ENCODE results near the gene ZMIZ1.

Gene ZMIZ1

GRCh38 chr10:79346012-79346340, 277.2 kb downstream of the ZMIZ1 start:
- H3K27ac ChIP-seq (ENCODE audit: low read length): no peak overlapping the region
- no peak overlapping the region for H3K9ac ChIP-seq (ENCODE audit: low read depth, low read length)
- H3K27me3 ChIP-seq (ENCODE audit: insufficient read depth, low read length): no peaks in the 10 kb centered on the region
- peaks cover 25% of the 10 kb centered on the region for H3K36me3 ChIP-seq (ENCODE audit: insufficient read depth, low read depth, low read length)
- no peak overlapping the region for H3K4me3 ChIP-seq (ENCODE audit: low read length)
- peaks cover 9% of the 10 kb centered on the region; the same call in 1 of the 2 replicates for H3K4me1 ChIP-seq (ENCODE audit: insufficient read depth, low read length)
- no peaks in the 10 kb centered on the region for H3K9me3 ChIP-seq (ENCODE audit: insufficient read depth, low read depth, low read length)

- Histone ChIP-seq H3K27ac (ENCODE audit: low read length) (no peak overlapping the region), H3K4me1 (ENCODE audit: insufficient read depth, low read length) (peaks cover 9% of the 10 kb centered on the region; the same call in 1 of the 2 replicates), H3K36me3 (ENCODE audit: insufficient read depth, low read depth, low read length) (peaks cover 30% of the 10 kb centered on the region), H3K4me3 (ENCODE audit: low read length) (peak overlapping the region; percentile 79), H3K9ac (ENCODE audit: low read depth, low read length) (peak overlapping the region; percentile 56; the same call in 1 of the 2 replicates), H3K27me3 (ENCODE audit: insufficient read depth, low read length) (no peaks in the 10 kb centered on the region), H3K9me3 (ENCODE audit: insufficient read depth, low read depth, low read length) (no peaks in the 10 kb centered on the region)
These were observed 277.8 kb downstream of the ZMIZ1 start for GRCh38 chr10:79346388-79347225.

DNA sequence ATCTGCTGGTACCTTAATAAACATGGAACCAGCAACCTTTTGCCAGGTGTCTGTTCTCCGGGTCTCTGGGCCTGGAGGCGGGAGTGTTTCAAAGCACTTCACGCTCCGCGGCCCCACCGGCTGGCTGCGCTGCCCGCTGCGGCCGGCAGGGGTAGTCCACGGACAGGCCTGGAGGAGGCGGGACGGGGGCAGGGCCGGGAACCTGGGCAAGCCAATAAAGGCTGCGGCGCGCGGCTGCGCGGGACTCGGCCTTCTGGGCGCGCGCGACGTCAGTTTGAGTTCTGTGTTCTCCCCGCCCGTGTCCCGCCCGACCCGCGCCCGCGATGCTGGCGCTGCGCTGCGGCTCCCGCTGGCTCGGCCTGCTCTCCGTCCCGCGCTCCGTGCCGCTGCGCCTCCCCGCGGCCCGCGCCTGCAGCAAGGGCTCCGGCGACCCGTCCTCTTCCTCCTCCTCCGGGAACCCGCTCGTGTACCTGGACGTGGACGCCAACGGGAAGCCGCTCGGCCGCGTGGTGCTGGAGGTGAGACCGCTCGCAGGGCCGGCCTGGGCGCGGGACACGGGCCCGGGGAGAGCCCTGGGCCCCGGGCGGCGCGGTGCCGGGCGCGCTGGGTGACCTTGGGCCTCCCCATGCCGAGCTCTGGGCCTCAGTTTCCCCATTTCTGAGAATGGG, 278.6 kb downstream of the ZMIZ1 start, which contains the start of gene PPIF:
Gene PPIF (plus strand): TSS at position 244 of the 668 bp plus-strand sequence. CDS start 80 bp downstream, at position 324.
- Histone ChIP-seq H3K27ac (ENCODE audit: low read length) (no peak within 1 kb of the TSS), H3K4me1 (ENCODE audit: insufficient read depth, low read length) (peaks cover 9% of the 10 kb centered on the region; the same call in 1 of the 2 replicates), H3K4me3 (ENCODE audit: low read length) (peak within 1 kb of the TSS; percentile 79), H3K27me3 (ENCODE audit: insufficient read depth, low read length) (no peaks in the 10 kb centered on the region), H3K9ac (ENCODE audit: low read depth, low read length) (peak within 1 kb of the TSS; percentile 80), H3K36me3 (ENCODE audit: insufficient read depth, low read depth, low read length) (peaks cover 37% of the 10 kb centered on the region), H3K9me3 (ENCODE audit: insufficient read depth, low read depth, low read length) (no peaks in the 10 kb centered on the region)

- Histone ChIP-seq H3K4me1 (ENCODE audit: insufficient read depth, low read length) (peaks cover 9% of the 10 kb centered on the region; the same call in 1 of the 2 replicates), H3K36me3 (ENCODE audit: insufficient read depth, low read depth, low read length) (peaks cover 44% of the 10 kb centered on the region)
These were observed 279.3 kb downstream of the ZMIZ1 start for GRCh38 chr10:79347894-79348639.

DNA sequence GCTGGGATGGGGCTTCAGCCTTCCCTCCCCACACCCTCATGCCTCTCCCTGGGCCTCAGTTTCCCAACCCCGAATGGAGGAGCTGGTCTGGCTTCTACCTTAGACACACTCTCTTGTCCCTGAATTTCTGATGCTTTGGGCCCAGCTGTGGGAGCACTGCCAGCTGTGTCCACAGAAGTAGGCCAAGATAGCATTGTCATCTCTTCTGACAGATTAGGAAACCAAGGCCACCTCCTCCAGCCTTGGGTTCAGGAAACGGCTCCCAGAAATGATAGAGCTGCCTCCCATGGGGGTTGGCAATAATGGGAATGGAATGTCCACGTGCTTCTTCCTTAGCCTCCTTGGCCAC, 279.8 kb downstream of the ZMIZ1 start:
- Histone ChIP-seq H3K9me3 (ENCODE audit: insufficient read depth, low read depth, low read length) (no peaks in the 10 kb centered on the region), H3K36me3 (ENCODE audit: insufficient read depth, low read depth, low read length) (peaks cover 50% of the 10 kb centered on the region), H3K9ac (ENCODE audit: low read depth, low read length) (peak overlapping the region; percentile 80; the same call in 1 of the 2 replicates), H3K4me3 (ENCODE audit: low read length) (peak overlapping the region; percentile 79; the same call in 1 of the 2 replicates), H3K27ac (ENCODE audit: low read length) (no peak overlapping the region), H3K4me1 (ENCODE audit: insufficient read depth, low read length) (peaks cover 9% of the 10 kb centered on the region; the same call in 1 of the 2 replicates), H3K27me3 (ENCODE audit: insufficient read depth, low read length) (no peaks in the 10 kb centered on the region)

More at GRCh38 chr10:79347894-79348639, 279.3 kb downstream of the ZMIZ1 start:
- peak overlapping the region; percentile 79 for H3K4me3 ChIP-seq (ENCODE audit: low read length)
- no peak overlapping the region for H3K27ac ChIP-seq (ENCODE audit: low read length)
- peak overlapping the region; percentile 80 for H3K9ac ChIP-seq (ENCODE audit: low read depth, low read length)
- no peaks in the 10 kb centered on the region for H3K9me3 ChIP-seq (ENCODE audit: insufficient read depth, low read depth, low read length)
- H3K27me3 ChIP-seq (ENCODE audit: insufficient read depth, low read length): no peaks in the 10 kb centered on the region

DNA sequence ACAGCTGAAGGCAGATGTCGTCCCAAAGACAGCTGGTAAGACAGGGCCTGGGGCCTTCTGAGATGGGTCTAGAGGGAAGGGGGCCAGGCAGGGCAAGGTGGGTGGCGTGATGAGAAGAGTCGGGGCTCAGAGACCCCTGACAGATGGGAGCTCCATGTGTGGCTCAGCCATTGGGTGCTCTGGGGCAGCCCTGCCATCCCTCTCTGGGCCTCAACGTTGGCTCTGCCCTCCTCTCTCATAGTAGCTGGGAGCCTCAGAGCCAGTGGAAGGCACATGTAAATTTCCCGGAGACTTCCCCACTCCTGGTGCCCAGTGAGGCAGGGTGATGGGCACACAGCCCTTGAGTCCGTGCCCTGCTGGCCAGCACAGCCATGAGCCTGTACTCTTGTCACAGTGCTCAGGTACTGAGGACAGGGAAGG, 280.3 kb downstream of the ZMIZ1 start:
- Histone ChIP-seq H3K27me3 (ENCODE audit: insufficient read depth, low read length) (no peaks in the 10 kb centered on the region), H3K4me1 (ENCODE audit: insufficient read depth, low read length) (peaks cover 9% of the 10 kb centered on the region; the same call in 1 of the 2 replicates), H3K36me3 (ENCODE audit: insufficient read depth, low read depth, low read length) (peaks cover 55% of the 10 kb centered on the region), H3K27ac (ENCODE audit: low read length) (no peak overlapping the region), H3K4me3 (ENCODE audit: low read length) (no peak overlapping the region), H3K9me3 (ENCODE audit: insufficient read depth, low read depth, low read length) (no peaks in the 10 kb centered on the region), H3K9ac (ENCODE audit: low read depth, low read length) (no peak overlapping the region)

DNA sequence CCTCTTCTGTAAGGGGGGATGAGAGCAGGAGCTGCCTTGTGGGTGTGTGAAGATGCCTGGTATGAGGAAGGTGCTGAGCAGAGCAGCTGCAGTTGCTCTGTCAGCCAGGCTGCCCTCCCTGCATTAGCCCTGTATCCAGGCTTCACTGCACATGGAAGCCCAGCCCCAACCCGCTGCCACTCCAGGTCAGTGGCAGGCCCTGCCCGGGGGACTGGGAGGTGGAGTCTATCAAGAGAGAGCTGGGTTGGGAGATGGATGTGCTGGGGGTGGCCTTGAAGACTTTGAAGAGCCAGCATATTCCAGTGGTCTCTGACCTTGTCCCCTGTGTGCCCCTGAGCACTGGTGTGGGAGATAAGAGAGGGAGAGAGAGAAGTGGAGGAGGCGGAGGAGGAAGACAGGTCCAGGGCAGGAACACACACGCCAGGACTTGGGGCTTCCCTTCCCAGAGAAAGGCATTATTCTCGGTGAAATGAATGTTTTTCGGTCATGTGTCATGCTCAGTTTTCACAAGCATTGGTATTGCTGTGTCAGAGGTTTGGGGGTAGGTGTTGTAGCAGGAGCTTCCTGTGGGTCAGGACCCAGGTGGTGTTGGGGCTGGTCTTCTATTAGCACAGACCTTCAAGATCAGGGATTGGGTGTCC, 281.1 kb downstream of the ZMIZ1 start:
- Histone ChIP-seq H3K27me3 (ENCODE audit: insufficient read depth, low read length) (no peaks in the 10 kb centered on the region), H3K4me3 (ENCODE audit: low read length) (no peak overlapping the region), H3K9me3 (ENCODE audit: insufficient read depth, low read depth, low read length) (no peaks in the 10 kb centered on the region), H3K9ac (ENCODE audit: low read depth, low read length) (no peak overlapping the region), H3K4me1 (ENCODE audit: insufficient read depth, low read length) (peaks cover 9% of the 10 kb centered on the region; the same call in 1 of the 2 replicates), H3K36me3 (ENCODE audit: insufficient read depth, low read depth, low read length) (peaks cover 63% of the 10 kb centered on the region), H3K27ac (ENCODE audit: low read length) (no peak overlapping the region)

DNA sequence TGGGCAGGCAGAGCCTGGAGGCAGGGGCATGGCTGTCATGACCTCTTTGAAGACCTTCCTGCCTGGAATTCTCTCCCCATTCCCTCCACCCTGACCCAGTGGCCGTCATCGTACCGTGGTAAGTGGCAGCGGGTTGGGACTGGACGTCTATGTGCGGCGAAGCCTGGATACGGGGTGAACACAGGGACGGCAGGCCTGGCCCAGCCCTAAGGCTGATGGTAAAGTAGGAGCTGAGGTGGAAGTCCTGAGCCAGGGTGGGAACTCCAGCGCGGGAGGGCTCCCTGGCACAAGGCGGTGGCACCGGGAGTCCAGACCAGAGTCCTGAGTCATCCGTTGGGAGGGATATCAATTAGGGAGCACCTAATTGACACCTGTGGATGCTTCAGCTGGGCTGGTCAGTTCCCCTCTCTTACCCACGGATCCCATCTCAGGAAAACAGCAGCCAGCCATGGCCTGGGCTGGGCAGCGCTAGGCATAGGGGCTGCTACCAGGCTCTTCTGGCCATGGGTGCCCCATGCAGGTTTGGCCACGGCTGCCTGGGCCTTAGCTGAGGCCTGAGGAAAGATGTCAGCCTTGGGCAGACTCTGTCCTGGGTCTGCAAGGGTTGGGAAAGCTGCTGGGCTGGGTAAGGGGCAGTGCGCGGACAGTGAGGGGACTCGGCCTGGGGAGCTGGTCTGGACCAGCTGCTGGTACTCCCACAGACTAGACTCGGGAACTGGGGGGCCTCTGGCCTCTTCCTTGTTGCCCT, 281.8 kb downstream of the ZMIZ1 start:
- H3K9ac ChIP-seq (ENCODE audit: low read depth, low read length): no peak overlapping the region
- H3K27me3 ChIP-seq (ENCODE audit: insufficient read depth, low read length): no peaks in the 10 kb centered on the region
- peaks cover 9% of the 10 kb centered on the region; the same call in 1 of the 2 replicates for H3K4me1 ChIP-seq (ENCODE audit: insufficient read depth, low read length)
- H3K36me3 ChIP-seq (ENCODE audit: insufficient read depth, low read depth, low read length): peaks cover 70% of the 10 kb centered on the region
- no peaks in the 10 kb centered on the region for H3K9me3 ChIP-seq (ENCODE audit: insufficient read depth, low read depth, low read length)
- H3K27ac ChIP-seq (ENCODE audit: low read length): no peak overlapping the region
- no peak overlapping the region for H3K4me3 ChIP-seq (ENCODE audit: low read length)

DNA sequence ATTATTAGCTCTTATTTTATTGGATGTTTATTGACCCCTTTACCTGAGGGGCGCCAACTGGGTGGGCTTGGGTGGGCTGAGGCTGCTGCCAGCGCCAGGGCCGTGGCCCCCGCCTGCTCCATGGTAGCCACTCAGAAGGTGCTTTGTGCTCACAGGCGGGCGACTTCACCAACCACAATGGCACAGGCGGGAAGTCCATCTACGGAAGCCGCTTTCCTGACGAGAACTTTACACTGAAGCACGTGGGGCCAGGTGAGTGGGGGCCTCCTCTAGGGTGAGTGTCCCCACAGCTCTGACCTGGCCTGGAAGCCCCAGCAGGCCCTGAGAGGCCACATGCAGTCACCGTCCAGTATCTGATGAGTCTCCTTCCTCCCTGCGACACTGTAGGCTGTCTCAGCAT, 282.6 kb downstream of the ZMIZ1 start:
- H3K9me3 ChIP-seq (ENCODE audit: insufficient read depth, low read depth, low read length): no peaks in the 10 kb centered on the region
- H3K36me3 ChIP-seq (ENCODE audit: insufficient read depth, low read depth, low read length): peaks cover 73% of the 10 kb centered on the region
- H3K4me1 ChIP-seq (ENCODE audit: insufficient read depth, low read length): peaks cover 9% of the 10 kb centered on the region; the same call in 1 of the 2 replicates
- no peak overlapping the region for H3K4me3 ChIP-seq (ENCODE audit: low read length)
- H3K27ac ChIP-seq (ENCODE audit: low read length): no peak overlapping the region
- no peaks in the 10 kb centered on the region for H3K27me3 ChIP-seq (ENCODE audit: insufficient read depth, low read length)
- H3K9ac ChIP-seq (ENCODE audit: low read depth, low read length): no peak overlapping the region

DNA sequence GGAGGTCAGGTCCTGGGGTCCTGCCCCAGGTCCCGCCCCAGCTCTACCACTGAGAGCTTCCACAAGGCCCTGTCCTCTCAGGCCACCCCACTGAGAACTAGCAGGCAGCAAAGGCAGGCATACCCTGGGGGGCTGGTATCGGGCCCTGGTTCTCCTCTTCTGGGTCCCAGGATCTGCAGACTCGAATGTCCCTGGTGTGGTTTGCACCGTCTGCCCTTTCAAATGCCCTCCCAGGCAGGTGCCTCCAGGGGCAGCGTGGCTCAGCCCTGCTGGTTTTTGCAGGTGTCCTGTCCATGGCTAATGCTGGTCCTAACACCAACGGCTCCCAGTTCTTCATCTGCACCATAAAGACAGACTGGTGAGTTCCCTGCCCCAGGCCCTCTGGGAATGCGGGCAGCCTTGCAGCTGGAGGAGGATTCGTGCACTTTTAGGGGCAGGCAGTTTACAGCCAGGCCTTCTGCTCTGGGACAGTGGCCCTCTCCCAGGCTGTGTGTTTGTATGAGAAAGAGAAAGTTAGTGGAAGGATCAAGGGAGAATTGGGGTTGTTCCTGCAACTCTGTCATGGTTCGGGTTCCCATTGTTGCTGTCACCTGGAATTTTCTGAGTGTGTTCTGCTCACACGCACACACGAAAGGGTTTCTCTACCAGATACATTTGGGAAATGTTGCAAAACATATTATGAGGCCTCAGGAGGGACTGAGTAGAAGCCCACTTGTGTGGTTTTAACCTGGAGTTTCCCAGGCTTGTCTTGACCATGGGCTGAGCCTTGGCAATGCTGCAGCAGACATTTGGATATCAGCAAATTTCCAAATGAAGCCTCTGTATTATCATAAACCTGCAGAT, 283.5 kb downstream of the ZMIZ1 start:
- no peak overlapping the region for H3K4me3 ChIP-seq (ENCODE audit: low read length)
- H3K4me1 ChIP-seq (ENCODE audit: insufficient read depth, low read length): peaks cover 3% of the 10 kb centered on the region; the same call in 1 of the 2 replicates
- H3K9ac ChIP-seq (ENCODE audit: low read depth, low read length): no peak overlapping the region
- H3K36me3 ChIP-seq (ENCODE audit: insufficient read depth, low read depth, low read length): peaks cover 73% of the 10 kb centered on the region
- H3K27ac ChIP-seq (ENCODE audit: low read length): no peak overlapping the region
- no peaks in the 10 kb centered on the region for H3K27me3 ChIP-seq (ENCODE audit: insufficient read depth, low read length)
- H3K9me3 ChIP-seq (ENCODE audit: insufficient read depth, low read depth, low read length): no peaks in the 10 kb centered on the region

Data from iPS-20b (cell line).